Activated T-helper 1 cell treated with anti-CD3 and anti-CD28 coated beads, Interleukin-12 subunit alpha, Interleukin-12 subunit beta, Interleukin-2, Interleukin-4 antibody, amounts not matched to agents 30 ng/mL and 10 ng/mL and 1 ng/mL, durations not matched to agents 14 hours and 24 hours and 36 hours (primary cell): Measurements from ENCODE around the gene SERINC1. TPM values are rescaled to one million over a fixed set of nuclear protein-coding genes. Genes with fewer than 3 reads are reported as not detected.
"Not testable (repeated sequence)": the region's sequence is repeated elsewhere in the genome, so short reads cannot be mapped to it uniquely, and the experiment has no call there.

Experiments
- DNase-seq: peaks from one replicate; pipeline ENCODE4 v3.0.0; 2021; ENCODE audit warnings: low spot score
- H3K27ac Mint-ChIP-seq: one replicate; pipeline ENCODE4 v1.8.0; 2021; ENCODE audit warnings: mild to moderate bottlenecking, mixed read lengths
- H3K27me3 Mint-ChIP-seq: one replicate; pipeline ENCODE4 v1.8.0; 2022; ENCODE audit warnings: mild to moderate bottlenecking, moderate library complexity, mixed read lengths; ENCODE audit not compliant: insufficient read depth
- H3K36me3 Mint-ChIP-seq: one replicate; pipeline ENCODE4 v1.8.0; 2021; ENCODE audit warnings: low read depth, mixed read lengths
- H3K4me1 Mint-ChIP-seq: one replicate; pipeline ENCODE4 v1.8.0; 2021; ENCODE audit warnings: low read depth, mixed read lengths
- H3K4me3 Mint-ChIP-seq: one replicate; pipeline ENCODE4 v1.8.0; 2021; ENCODE audit warnings: mild to moderate bottlenecking, moderate library complexity, mixed read lengths
- H3K9me3 Mint-ChIP-seq: one replicate; pipeline ENCODE4 v1.8.0; 2021; ENCODE audit warnings: mixed read lengths
- intact Hi-C: fragments of 100-400 bp; cut with micrococcal nuclease; formaldehyde crosslinking; loops from one replicate; pipeline ENCODE4 v1.15.1; 2024
- total RNA-seq: library from RNA; stranded (reverse); gene quantifications from 2 replicates; pipeline ENCODE4 v1.2.3, GENCODE V29; 2022

The SERINC1 gene
- total RNA-seq, 1 donor from 2014 or later = 43.1 TPM

DNA sequence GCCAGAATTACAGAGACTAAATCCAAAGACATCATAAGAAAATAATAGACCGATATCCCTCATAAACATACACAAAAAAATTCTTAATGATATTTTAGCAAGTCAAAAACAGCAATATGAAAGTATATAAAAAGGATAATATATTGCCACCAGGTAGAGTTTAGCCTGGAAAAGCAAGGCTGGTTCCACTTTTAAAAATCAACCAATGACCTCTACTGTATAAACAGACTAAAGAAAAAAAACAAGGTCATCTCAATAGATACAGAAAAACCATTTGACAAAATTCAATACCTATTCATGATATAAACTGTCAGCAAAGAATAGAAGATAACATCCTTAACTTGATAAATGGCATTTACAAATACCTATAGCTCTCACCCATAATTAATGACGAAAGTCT, 9.7 kb downstream of the SERINC1 start:
- intact Hi-C loops = no loop called here
- Mint-ChIP-seq H3K4me3 (no peak overlapping the region), H3K4me1 (peaks cover 49% of the 10 kb centered on the region), H3K27ac (no peak overlapping the region), H3K27me3 (no peaks in the 10 kb centered on the region), H3K36me3 (peaks cover 22% of the 10 kb centered on the region), H3K9me3 (no peaks in the 10 kb centered on the region)
- no peak for DNase-seq

- intact Hi-C loops, H3K27ac Mint-ChIP-seq: not testable (repeated sequence)
These were observed 11.7 kb downstream of the SERINC1 start for GRCh38 chr6:122459865-122460416.

GRCh38 chr6:122459240-122459639, 12.4 kb downstream of the SERINC1 start:
- no peak overlapping the region for H3K4me3 Mint-ChIP-seq
- intact Hi-C loops = no loop called here
- no peaks in the 10 kb centered on the region for H3K27me3 Mint-ChIP-seq
- H3K4me1 Mint-ChIP-seq = peaks cover 46% of the 10 kb centered on the region
- no peak overlapping the region for H3K27ac Mint-ChIP-seq
- DNase-seq = no peak
- no peaks in the 10 kb centered on the region for H3K9me3 Mint-ChIP-seq
- peaks cover 27% of the 10 kb centered on the region for H3K36me3 Mint-ChIP-seq

More at GRCh38 chr6:122459865-122460416, 11.7 kb downstream of the SERINC1 start:
- not testable (repeated sequence) for H3K27me3 Mint-ChIP-seq, H3K4me3 Mint-ChIP-seq, H3K9me3 Mint-ChIP-seq, DNase-seq
- H3K4me1 Mint-ChIP-seq = peaks cover 46% of the 10 kb centered on the region
- peaks cover 20% of the 10 kb centered on the region for H3K36me3 Mint-ChIP-seq

DNA sequence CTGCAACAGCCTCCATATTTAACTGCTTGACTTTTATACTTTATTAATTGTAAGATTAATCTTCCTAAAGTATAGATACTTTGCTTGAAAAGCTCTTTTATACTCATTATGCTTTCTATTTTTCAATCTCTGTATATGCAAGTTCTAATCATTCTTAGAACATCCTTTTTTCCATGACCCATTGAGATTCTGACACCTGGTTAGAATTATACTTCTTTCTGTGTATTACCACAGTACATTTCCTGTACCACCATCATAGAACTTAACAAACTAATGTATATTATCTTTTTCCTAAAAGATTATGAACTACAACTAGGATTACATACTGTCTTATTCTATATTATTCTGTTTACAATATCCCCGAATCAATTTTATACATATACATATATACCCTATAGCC, 13.5 kb downstream of the SERINC1 start:
- Mint-ChIP-seq H3K4me1 (peaks cover 39% of the 10 kb centered on the region), H3K27me3 (no peaks in the 10 kb centered on the region), H3K36me3 (peaks cover 30% of the 10 kb centered on the region), H3K9me3 (no peaks in the 10 kb centered on the region), H3K27ac (peak overlapping the region; percentile 61), H3K4me3 (no peak overlapping the region)
- no peak for DNase-seq
- intact Hi-C loops = no loop called here

DNA sequence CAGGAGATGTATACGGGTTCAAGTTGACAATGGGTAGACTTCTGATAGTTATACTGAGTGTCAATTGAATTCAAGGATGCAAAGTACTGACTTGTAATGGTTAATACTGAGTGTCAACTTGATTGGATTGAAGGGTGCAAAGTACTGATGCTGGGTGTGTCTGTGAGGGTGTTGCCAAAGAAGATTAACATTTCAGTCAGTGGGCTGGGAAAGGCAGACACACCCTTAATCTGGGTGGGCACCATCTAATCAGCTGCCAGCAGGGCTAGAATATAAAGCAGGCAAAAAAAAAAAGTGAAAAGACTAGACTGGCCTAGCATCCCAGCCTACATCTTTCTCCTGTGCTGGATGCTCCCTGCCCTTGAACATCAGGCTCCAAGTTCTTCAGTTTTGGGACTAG, 16.5 kb downstream of the SERINC1 start:
- peaks cover 21% of the 10 kb centered on the region for H3K4me1 Mint-ChIP-seq
- intact Hi-C loops, H3K27ac Mint-ChIP-seq, DNase-seq, H3K4me3 Mint-ChIP-seq, H3K27me3 Mint-ChIP-seq, H3K9me3 Mint-ChIP-seq: not testable (repeated sequence)
- peaks cover 36% of the 10 kb centered on the region for H3K36me3 Mint-ChIP-seq

GRCh38 chr6:122454673-122455072, 16.9 kb downstream of the SERINC1 start:
- no peaks in the 10 kb centered on the region for H3K27me3 Mint-ChIP-seq
- peaks cover 20% of the 10 kb centered on the region for H3K4me1 Mint-ChIP-seq
- H3K36me3 Mint-ChIP-seq = peaks cover 38% of the 10 kb centered on the region
- intact Hi-C loops = no loop called here
- H3K4me3 Mint-ChIP-seq = no peak overlapping the region
- H3K27ac Mint-ChIP-seq = no peak overlapping the region
- DNase-seq = no peak
- no peaks in the 10 kb centered on the region for H3K9me3 Mint-ChIP-seq

GRCh38 chr6:122452509-122452908, 19.1 kb downstream of the SERINC1 start:
- Mint-ChIP-seq H3K4me3 (no peak overlapping the region), H3K36me3 (peaks cover 44% of the 10 kb centered on the region), H3K4me1 (no peaks in the 10 kb centered on the region), H3K9me3 (no peaks in the 10 kb centered on the region), H3K27ac (no peak overlapping the region), H3K27me3 (no peaks in the 10 kb centered on the region)
- no peak for DNase-seq
- intact Hi-C loops = no loop called here

DNA sequence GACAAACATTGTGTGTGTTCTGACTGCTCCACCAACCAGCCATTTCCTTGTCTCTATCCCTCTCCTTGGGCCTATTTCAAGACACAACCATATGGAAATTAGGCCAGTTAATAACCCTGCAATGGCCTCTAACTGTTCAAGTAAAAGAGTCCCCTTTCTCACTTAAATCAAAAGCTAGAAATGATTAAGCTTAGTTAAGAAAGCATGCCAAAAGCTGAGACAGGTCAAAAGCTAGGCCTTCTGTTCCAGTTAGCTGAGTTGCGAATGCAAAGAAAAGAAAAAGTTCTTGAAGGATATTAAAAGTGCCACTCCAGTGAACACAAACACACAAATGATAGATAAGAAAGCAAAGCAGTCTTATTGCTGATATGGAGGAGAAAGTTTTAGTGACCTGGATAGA, 22.5 kb downstream of the SERINC1 start:
- Mint-ChIP-seq H3K9me3 (no peaks in the 10 kb centered on the region), H3K4me3 (no peak overlapping the region), H3K4me1 (no peaks in the 10 kb centered on the region), H3K27me3 (no peaks in the 10 kb centered on the region), H3K36me3 (peaks cover 43% of the 10 kb centered on the region), H3K27ac (no peak overlapping the region)
- intact Hi-C loops = no loop called here
- DNase-seq = no peak

GRCh38 chr6:122445274-122445673, 26.3 kb downstream of the SERINC1 start:
- Mint-ChIP-seq H3K9me3 (peaks cover 3% of the 10 kb centered on the region), H3K27ac (no peak overlapping the region), H3K27me3 (no peaks in the 10 kb centered on the region), H3K4me1 (no peaks in the 10 kb centered on the region), H3K36me3 (peaks cover 44% of the 10 kb centered on the region), H3K4me3 (no peak overlapping the region)
- no peak for DNase-seq
- intact Hi-C loops = no loop called here

GRCh38 chr6:122438975-122439374, 32.6 kb downstream of the SERINC1 start:
- intact Hi-C loops = no loop called here
- Mint-ChIP-seq H3K27me3 (no peaks in the 10 kb centered on the region), H3K27ac (no peak overlapping the region), H3K9me3 (peaks cover 34% of the 10 kb centered on the region), H3K4me3 (no peak overlapping the region), H3K4me1 (no peaks in the 10 kb centered on the region), H3K36me3 (peaks cover 61% of the 10 kb centered on the region)
- DNase-seq = no peak

DNA sequence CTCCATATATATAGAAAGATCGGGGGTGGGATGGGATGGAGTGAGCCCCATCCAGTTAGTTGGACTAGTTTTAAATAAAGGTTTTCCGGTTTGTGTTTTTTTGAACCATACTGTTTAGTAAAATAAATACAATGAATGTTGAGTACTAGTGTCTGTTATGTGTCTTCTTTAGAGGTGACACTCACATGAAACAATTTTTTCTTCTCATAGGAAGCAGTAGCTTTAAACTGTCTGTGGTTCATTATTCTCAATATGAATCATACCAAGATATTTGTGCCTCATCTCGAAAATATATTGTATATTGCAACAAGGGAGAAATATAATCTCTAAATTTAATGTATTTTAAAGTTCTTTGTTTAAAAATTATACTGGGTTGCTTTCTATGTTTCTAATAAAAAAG, 38.8 kb downstream of the SERINC1 start:
- Mint-ChIP-seq H3K4me3 (no peak overlapping the region), H3K36me3 (peaks cover 41% of the 10 kb centered on the region), H3K9me3 (peaks cover 8% of the 10 kb centered on the region), H3K27ac (no peak overlapping the region), H3K4me1 (no peaks in the 10 kb centered on the region), H3K27me3 (no peaks in the 10 kb centered on the region)
- DNase-seq = no peak
- intact Hi-C loops = no loop called here

- intact Hi-C loops = no loop called here
These were observed 39.8 kb downstream of the SERINC1 start for GRCh38 chr6:122431780-122432179.

GRCh38 chr6:122429323-122429722, 42.3 kb downstream of the SERINC1 start:
- peaks cover 5% of the 10 kb centered on the region for H3K4me1 Mint-ChIP-seq
- no peaks in the 10 kb centered on the region for H3K9me3 Mint-ChIP-seq
- intact Hi-C loops = no loop called here
- no peak overlapping the region for H3K27ac Mint-ChIP-seq
- DNase-seq = no peak
- no peaks in the 10 kb centered on the region for H3K27me3 Mint-ChIP-seq
- H3K4me3 Mint-ChIP-seq = no peak overlapping the region
- H3K36me3 Mint-ChIP-seq = peaks cover 40% of the 10 kb centered on the region

More at GRCh38 chr6:122431780-122432179, 39.8 kb downstream of the SERINC1 start:
- DNase-seq = no peak
- Mint-ChIP-seq H3K27ac (no peak overlapping the region), H3K4me3 (no peak overlapping the region), H3K4me1 (no peaks in the 10 kb centered on the region), H3K9me3 (no peaks in the 10 kb centered on the region), H3K36me3 (peaks cover 38% of the 10 kb centered on the region), H3K27me3 (no peaks in the 10 kb centered on the region)

DNA sequence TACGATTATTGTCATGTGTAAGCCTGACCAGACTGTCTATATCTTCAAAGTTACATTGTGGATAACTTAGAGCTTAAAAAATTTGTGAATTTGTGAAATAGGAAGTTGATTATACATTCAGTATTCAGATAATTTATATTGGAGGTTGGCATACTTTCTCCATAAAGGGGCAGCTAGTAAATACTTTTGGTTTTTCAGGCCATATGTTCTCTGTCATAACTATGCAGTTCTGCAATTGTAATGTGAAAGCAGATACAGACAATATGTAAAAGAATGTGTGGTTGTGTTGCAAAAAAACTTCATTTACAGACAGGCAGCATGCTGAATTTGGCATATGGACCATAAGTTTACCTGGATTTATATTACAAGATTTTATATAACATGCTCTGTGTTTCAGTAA, 42.8 kb downstream of the SERINC1 start:
- Mint-ChIP-seq H3K27ac (no peak overlapping the region), H3K27me3 (no peaks in the 10 kb centered on the region), H3K4me1 (peaks cover 5% of the 10 kb centered on the region), H3K9me3 (no peaks in the 10 kb centered on the region), H3K4me3 (no peak overlapping the region), H3K36me3 (peaks cover 43% of the 10 kb centered on the region)
- intact Hi-C loops = no loop called here
- no peak for DNase-seq
